Hepatocyte (in vitro differentiated cells): ENCODE measurements around the gene CISD2.

ENCODE experiments used
- EZH2 ChIP-seq: fragments of 200-600 bp; sonication (generic); IDR thresholded peaks from 2 replicates; pipeline ENCODE4 v1.6.1; 2016; ENCODE audit warnings: antibody characterized with exemption, mild to moderate bottlenecking, borderline replicate concordance
- EZH2phosphoT487 ChIP-seq: fragments of 200-600 bp; sonication (generic); IDR thresholded peaks from one replicate; pipeline ENCODE4 v1.6.1; 2018; ENCODE audit warnings: antibody characterized with exemption, mild to moderate bottlenecking, low read depth, moderate library complexity; ENCODE audit not compliant: unreplicated experiment, severe bottlenecking
- TF ChIP-seq, protein P1 (sequence below): fragments of 200-600 bp; sonication (generic); IDR thresholded peaks from 2 replicates; pipeline ENCODE4 v1.5.1; 2016; ENCODE audit warnings: antibody characterized with exemption, mild to moderate bottlenecking; ENCODE audit not compliant: poor library complexity

DNA sequence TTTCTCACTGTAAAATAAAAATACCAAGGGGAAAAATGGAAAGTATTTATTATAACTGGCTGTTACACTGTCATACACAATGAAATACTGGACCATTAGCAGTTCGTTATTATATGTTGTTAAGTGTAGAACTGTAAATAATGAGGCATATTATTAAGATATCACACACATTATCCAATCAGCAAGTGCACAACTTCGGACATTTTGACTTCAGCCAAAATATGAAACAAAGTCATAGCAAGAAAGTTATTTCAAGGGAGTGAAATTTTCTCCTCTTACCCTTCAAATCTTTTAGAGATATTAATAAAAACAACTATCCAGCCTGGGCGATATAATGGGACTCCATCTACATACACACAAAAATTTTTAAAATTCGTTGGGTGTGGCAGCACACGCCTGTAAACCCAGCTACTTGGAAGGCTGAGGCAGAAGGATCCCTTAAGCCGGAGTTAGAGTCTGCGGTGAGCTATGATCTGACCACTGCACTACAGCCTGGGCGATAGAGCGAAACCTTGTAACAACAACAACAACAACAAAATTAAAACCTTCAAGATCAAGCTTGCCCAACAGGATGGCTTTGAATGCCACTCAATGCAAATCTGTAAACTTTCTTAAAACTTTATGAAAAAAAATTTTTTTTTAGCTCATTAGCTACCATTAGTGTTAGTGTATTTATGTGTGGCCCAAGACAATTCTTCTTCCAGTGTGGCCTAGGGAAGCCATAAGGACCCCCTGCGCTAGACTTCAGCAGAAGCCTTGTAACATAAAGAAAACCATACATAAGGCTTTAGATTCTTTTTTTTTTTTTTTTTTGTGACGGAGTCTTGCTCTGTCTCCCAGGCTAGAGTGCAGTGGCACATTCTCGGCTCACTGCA is 1.3 kb upstream of the CISD2 start:
- TF ChIP-seq EZH2phosphoT487, result no peak
- TF ChIP-seq, protein P1, sequence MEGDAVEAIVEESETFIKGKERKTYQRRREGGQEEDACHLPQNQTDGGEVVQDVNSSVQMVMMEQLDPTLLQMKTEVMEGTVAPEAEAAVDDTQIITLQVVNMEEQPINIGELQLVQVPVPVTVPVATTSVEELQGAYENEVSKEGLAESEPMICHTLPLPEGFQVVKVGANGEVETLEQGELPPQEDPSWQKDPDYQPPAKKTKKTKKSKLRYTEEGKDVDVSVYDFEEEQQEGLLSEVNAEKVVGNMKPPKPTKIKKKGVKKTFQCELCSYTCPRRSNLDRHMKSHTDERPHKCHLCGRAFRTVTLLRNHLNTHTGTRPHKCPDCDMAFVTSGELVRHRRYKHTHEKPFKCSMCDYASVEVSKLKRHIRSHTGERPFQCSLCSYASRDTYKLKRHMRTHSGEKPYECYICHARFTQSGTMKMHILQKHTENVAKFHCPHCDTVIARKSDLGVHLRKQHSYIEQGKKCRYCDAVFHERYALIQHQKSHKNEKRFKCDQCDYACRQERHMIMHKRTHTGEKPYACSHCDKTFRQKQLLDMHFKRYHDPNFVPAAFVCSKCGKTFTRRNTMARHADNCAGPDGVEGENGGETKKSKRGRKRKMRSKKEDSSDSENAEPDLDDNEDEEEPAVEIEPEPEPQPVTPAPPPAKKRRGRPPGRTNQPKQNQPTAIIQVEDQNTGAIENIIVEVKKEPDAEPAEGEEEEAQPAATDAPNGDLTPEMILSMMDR, result no peak
- no peak for TF ChIP-seq EZH2
